GM19324 (cell line): Measurements from ENCODE around the gene KCNN1.
A peak's percentile ranks its signal among the peaks of the same experiment; 100 is the strongest.
"Not testable (repeated sequence)": the region's sequence is repeated elsewhere in the genome, so short reads cannot be mapped to it uniquely, and the experiment has no call there.

Experiments used
- ATAC-seq: cut with Tn5 transposase; IDR thresholded peaks from one replicate; pipeline ENCODE4 v1.9.1; 2021; ENCODE audit warnings: mild to moderate bottlenecking, moderate library complexity; ENCODE audit not compliant: unreplicated experiment, low FRiP score

The KCNN1 gene

GRCh38 chr19:17999684-18000479 lies 33.0 kb downstream of the KCNN1 start:
- ATAC-seq: no peak

DNA sequence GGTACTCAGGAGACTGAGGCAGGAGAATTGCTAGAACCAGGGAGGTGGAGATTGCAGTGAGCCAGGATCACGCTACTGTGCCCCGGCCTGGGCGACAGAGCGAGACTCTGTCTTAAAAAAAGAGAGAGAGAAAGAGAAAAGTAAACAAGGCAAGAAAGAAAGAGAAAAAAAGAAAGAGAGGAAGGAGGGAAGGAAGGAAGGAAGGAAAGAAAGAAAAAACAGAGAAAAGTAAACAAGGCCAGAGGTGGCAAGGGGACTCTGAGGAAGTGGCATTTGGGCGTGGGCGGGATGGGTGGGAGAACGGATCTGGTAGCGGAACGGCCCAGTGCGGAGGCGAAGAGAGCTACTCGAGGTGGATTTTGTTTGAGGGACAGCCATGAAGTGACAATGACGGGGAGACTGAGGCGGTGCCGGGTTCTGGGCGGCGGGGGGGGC lies 33.6 kb downstream of the KCNN1 start:
- ATAC-seq: no peak

- ATAC-seq: peak; percentile 75
These were observed 34.2 kb downstream of the KCNN1 start for GRCh38 chr19:18000915-18001776.

DNA sequence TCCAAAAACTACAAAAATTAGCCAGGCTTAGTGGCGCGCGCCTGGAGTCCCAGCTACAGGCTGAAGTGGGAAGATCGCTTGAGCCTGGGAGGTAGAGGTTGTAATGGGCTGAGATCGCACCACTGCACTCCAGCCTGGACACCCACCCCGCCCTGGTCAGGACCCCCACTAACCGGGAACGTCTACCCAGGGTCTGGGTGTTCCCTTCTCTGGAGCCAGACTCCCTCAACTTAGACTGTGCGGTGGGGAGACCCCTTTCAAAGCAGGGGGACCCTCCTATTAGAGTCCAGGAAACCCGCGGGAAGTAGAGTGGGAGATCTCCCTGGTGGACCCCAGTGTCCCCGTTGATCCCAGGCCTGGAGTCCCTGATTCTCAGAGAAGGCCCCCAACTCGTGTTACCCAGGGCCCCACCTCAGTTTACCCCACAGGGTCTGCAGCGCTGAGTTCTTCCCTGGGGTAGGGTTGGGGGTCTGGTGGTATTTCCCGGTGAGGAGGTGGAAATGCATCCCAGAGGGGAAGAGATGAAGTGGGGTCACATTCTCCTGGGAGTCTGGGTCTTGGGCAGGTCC lies 35.0 kb downstream of the KCNN1 start:
- ATAC-seq: no peak

DNA sequence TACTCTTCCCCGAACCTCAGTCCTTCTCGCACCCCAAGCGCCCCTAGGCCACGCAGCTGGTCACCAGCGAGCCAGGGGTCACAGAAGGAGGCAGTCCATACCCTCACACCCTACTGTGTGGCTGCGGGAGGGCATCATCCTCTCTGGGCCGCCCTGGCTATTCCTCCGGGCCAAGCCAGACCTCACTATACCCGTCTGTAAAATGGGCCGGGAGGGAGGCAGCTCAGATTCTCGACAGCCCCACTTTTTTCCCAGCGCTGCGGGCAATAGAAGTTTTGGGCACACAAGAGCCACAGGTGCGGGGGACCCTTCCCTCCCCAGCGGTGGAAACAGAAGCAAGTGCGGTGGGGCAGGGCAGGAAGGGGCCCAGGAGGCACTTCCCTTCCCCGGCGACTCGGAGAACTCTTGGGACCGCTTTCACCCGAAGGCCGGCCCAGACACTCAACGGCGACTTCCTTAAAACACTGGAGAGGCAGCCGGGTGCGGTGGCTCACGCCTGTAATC lies 35.5 kb downstream of the KCNN1 start:
- no peak for ATAC-seq

DNA sequence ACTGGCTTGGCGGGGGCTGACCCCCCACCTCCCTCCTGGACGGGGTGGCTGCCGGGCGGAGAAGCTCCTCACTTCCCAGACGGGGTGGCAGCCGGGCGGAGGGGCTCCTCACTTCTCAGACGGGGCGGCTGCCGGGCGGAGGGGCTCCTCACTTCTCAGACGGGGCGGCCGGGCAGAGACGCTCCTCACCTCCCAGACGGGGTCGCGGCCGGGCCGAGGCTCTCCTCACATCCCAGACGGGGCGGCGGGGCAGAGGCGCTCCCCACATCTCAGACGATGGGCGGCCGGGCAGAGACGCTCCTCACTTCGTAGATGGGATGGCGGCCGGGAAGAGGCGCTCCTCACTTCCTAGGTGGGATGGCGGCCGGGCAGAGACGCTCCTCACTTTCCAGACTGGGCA lies 38.8 kb downstream of the KCNN1 start:
- ATAC-seq: not testable (repeated sequence)

GRCh38 chr19:18007044-18007916 lies 40.4 kb downstream of the KCNN1 start:
- ATAC-seq: no peak

DNA sequence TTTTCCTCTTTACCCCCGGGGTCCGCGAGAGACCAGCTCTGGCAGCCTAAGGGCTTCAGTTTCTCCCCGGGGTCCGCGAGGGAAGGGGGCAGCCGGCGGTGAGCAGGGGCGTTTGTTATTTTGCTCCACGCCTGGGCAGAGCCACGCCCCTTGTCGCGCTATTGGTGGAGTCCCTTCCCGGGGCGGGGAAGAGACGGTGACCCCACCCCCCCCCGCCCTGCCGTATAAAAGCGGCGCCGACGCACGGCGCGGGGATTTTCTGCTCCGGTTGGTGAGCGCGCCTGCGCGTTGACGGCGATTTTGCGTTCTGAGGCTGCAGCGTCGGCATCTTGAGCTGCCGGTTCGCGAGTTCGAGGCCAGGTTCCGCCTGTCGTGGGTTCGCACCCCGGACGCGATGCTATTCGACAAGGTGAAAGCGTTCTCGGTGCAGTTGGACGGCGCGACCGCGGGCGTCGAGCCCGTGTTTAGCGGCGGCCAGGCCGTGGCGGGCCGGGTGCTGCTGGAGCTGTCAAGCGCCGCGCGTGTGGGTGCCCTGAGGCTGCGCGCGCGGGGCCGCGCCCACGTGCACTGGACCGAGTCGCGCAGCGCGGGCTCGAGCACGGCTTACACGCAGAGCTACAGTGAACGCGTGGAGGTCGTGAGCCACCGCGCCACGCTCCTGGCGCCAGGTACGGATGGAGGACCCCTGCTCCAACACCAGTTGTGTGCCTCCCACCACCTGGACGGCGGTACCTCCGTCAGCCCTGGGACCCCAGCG lies 41.2 kb downstream of the KCNN1 start, which contains the start of gene ARRDC2:
ARRDC2 (plus strand) TSS at position 254 of the 757 bp plus-strand sequence; CDS start at position 395, 141 bp downstream.
- no peak for ATAC-seq

DNA sequence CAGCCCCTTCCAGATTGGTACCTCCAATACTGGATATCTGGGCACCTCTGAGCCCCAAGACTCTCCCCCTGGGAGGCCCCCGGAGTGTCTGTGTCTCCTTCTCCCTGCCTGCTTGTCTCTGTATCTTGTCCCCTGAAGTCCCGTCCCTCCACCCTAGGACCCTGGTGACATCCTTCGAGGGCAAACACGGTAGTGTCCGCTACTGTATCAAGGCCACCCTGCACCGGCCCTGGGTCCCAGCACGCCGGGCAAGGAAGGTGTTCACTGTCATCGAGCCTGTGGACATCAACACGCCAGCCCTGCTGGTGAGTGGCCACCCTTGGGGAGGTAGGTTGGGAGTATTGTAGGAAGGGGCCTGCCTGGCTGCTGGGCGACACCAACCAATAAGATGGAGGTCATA lies 41.9 kb downstream of the KCNN1 start:
- no peak for ATAC-seq

DNA sequence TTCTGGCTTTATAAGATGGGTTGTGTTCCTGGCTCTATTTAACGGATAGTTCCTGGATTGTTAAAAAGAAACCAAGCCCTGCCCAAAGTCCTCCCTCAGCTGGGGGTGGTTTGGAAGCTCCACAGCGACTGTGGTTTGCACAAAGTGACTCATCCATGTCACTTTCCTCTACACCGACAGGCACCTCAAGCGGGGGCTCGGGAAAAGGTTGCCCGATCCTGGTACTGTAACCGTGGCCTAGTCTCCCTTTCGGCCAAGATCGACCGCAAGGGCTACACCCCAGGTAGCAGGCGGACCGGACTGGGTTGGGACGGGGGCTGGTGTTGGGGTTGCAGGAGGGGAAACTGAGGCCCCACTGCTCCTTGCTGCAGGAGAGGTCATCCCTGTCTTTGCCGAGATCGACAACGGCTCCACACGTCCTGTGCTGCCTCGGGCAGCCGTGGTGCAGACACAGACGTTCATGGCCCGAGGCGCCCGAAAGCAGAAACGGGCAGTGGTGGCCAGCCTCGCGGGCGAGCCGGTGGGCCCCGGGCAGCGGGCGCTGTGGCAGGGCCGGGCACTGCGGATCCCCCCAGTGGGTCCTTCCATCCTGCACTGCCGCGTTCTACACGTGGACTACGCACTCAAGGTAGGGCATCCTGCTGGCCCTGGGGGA lies 42.6 kb downstream of the KCNN1 start:
- no peak for ATAC-seq

DNA sequence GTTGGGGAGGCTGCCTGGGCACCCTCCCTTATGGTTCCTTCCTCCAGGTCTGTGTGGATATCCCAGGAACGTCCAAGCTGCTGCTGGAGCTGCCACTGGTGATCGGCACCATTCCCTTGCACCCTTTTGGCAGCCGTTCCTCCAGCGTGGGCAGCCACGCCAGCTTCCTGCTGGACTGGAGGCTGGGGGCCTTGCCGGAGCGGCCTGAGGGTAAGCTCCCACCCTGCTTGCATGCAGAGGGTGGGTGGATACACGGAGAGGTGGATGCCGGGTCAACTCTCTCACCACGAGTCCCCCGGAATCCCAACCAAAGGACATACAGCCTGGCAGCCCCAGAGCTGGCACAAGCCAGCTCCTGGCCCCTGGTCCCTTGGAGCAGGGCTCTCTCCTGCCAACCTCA lies 43.2 kb downstream of the KCNN1 start:
- ATAC-seq: no peak

DNA sequence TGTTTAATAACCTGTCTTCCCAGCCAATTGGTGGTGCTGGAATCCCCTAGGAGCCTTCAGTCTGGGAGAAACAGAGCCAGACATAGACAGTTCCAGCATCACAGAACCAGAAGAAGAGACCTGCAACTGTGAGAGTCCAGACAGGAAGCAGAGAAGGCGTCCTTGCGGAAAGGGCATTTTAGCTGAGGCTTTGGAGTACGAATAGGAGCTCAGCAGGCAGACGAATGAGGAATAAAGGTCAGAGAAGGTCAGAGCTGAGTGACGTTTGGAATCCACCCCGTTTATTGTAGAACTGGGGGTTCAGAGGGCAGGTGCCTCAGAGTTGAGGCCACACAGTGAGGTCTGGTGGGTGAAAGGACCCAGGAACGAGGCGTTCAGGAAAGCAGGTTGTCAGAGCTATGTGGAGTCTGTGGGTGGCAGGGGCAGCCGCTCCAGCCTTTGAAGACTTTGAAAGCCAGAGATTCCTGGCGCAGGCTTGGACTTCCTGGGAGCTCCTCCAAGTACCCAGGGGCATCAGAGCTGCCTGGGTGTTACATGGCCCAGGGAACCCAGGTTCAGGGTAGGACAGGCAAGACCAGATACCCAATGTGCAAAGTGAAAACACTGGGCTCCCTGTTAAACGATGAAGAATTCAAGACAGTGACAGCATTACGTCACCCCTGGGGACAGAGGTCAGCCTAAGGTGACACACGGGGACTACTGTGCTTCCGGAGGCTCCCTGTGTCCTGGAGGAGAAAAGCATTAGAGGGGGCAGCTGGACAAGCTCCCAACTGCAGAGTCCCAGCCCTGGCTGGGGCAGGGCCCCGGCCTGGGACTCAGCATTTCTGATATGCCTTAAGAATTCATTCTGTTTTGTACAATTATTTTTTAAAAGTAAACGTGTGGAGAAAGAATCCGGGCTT lies 46.6 kb downstream of the KCNN1 start:
- ATAC-seq: no peak

GRCh38 chr19:18014197-18014596 lies 47.3 kb downstream of the KCNN1 start:
- no peak for ATAC-seq

DNA sequence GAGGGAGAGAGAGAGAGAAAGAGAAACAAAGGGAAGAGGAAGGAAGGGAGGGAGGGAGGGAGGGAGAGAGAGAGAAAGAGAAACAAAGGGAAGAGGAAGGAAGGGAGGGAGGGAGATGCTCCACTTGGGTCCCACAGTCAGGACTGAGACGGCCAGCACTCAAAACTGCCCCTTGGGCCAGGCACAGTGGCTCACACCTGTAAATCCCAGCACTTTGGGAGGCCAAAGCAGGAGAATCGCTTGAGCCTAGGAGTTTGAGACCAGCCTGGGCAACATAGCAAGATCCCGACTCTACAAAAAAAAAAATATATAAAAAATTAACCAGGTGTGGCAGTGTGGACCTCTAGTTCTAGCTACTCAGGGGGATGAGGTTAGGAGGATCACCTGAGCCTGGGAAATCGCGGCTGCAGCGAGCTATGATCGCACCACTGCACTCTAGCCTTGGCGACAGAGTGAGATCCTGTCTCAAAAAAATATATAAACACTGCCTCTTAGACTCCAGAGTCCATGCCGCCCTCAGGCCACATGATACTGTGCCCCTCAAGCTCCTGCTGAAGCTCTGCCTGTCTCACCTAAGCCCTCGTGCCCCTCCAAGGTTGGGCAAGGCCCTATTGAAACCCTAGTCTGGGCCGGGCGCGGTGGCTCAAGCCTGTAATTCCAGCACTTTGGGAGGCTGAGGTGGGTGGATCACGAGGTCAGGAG lies 49.5 kb downstream of the KCNN1 start:
- no peak for ATAC-seq

GRCh38 chr19:18017275-18018083 lies 50.6 kb downstream of the KCNN1 start:
- no peak for ATAC-seq
